Myocyte (in vitro differentiated cells): Measurements from ENCODE around the gene EBP. TPM values are rescaled to one million over a fixed set of nuclear protein-coding genes. Genes with fewer than 3 reads are reported as not detected.

Experiments
- DNase-seq: peaks from one replicate; pipeline ENCODE4 v3.0.0-alpha.2; 2012; ENCODE audit warnings: low read depth
- polyA plus RNA-seq: library from polyadenylated mRNA; unstranded; fragments of >200 nt; gene quantifications from one replicate; pipeline ENCODE4 v1.2.1, GENCODE V29; 2012; ENCODE audit warnings: missing spikeins
- total RNA-seq: library from RNA; depleted of rRNA; stranded (reverse); fragments of >200 nt; gene quantifications from 2 replicates; pipeline ENCODE4 v1.2.3, GENCODE V29; 2014

Gene EBP
- 30.2 and 46.1 TPM in 2 replicates for total RNA-seq
- polyA plus RNA-seq = 74.7 TPM

GRCh38 chrX:48521353-48522243 is at the start of gene EBP:
EBP (plus strand) TSS chrX:48521808; CDS start chrX:48523772, 1,964 bp downstream.
- peak; percentile 85 for DNase-seq

- DNase-seq = no peak
Observed at GRCh38 chrX:48472225-48472624, 49.4 kb upstream of the EBP start.

- DNase-seq = peak; percentile 47
Observed at GRCh38 chrX:48472851-48473703, 48.5 kb upstream of the EBP start.

GRCh38 chrX:48473704-48473990 is 48.0 kb upstream of the EBP start:
- no peak for DNase-seq

- DNase-seq = no peak
Observed at GRCh38 chrX:48474127-48474526, 47.5 kb upstream of the EBP start.

- DNase-seq = no peak
Observed at GRCh38 chrX:48474581-48474980, 47.0 kb upstream of the EBP start.

- no peak for DNase-seq
Observed at GRCh38 chrX:48475296-48475695, 46.3 kb upstream of the EBP start.

GRCh38 chrX:48475774-48476577 is 45.6 kb upstream of the EBP start, which contains the start of gene FTSJ1:
FTSJ1 (plus strand) TSS chrX:48476199; CDS start chrX:48478048, 1,849 bp downstream.
- DNase-seq = peak; percentile 91

GRCh38 chrX:48476919-48477318 is 44.7 kb upstream of the EBP start:
- DNase-seq = no peak

GRCh38 chrX:48477960-48478755 is 43.5 kb upstream of the EBP start:
- no peak for DNase-seq

- no peak for DNase-seq
Observed at GRCh38 chrX:48478806-48479205, 42.8 kb upstream of the EBP start.

- DNase-seq = no peak
Observed at GRCh38 chrX:48480142-48480541, 41.5 kb upstream of the EBP start.

GRCh38 chrX:48480583-48480982 is 41.0 kb upstream of the EBP start:
- no peak for DNase-seq

GRCh38 chrX:48482526-48482925 is 39.1 kb upstream of the EBP start:
- no peak for DNase-seq

GRCh38 chrX:48487362-48487798 is 34.2 kb upstream of the EBP start:
- DNase-seq = peak; percentile 97

GRCh38 chrX:48488034-48488433 is 33.6 kb upstream of the EBP start:
- no peak for DNase-seq

GRCh38 chrX:48489296-48489695 is 32.3 kb upstream of the EBP start:
- no peak for DNase-seq

- DNase-seq = no peak
Observed at GRCh38 chrX:48489892-48490291, 31.7 kb upstream of the EBP start.

GRCh38 chrX:48490661-48491060 is 30.9 kb upstream of the EBP start:
- DNase-seq = no peak

GRCh38 chrX:48491809-48492208 is 29.8 kb upstream of the EBP start:
- DNase-seq = no peak
